Mesendoderm (in vitro differentiated cells): ENCODE data around the gene CHD9.

ENCODE experiments used
- DNase-seq: peaks from one replicate; pipeline ENCODE4 v3.0.0; 2013
- H2AK5ac ChIP-seq: 2 replicates; pipeline ENCODE4 v1.6.1; 2013; ENCODE audit warnings: low read length, inconsistent platforms
- H2BK120ac ChIP-seq: 2 replicates; pipeline ENCODE4 v1.6.1; 2013; ENCODE audit warnings: low read depth, mild to moderate bottlenecking, low read length, moderate library complexity, mixed read lengths
- H2BK15ac ChIP-seq: replicated peaks from 2 replicates; pipeline ENCODE4 v1.6.1; 2013; ENCODE audit warnings: low read depth, mild to moderate bottlenecking, moderate library complexity
- H2BK5ac ChIP-seq: 2 replicates; pipeline ENCODE4 v1.6.1; 2013; ENCODE audit warnings: low read length, inconsistent platforms
- H3K18ac ChIP-seq: 2 replicates; pipeline ENCODE4 v1.6.1; 2013; ENCODE audit warnings: mild to moderate bottlenecking, low read length, mixed read lengths
- H3K23ac ChIP-seq: one replicate; pipeline ENCODE4 v1.6.1; 2013; ENCODE audit warnings: low read length
- H3K27ac ChIP-seq: 2 replicates; pipeline ENCODE4 v1.5.1; 2013; ENCODE audit warnings: low read depth, mild to moderate bottlenecking, inconsistent platforms, low read length, moderate library complexity
- H3K27me3 ChIP-seq: 2 replicates; pipeline ENCODE4 v1.6.1; 2013; ENCODE audit warnings: low read length, control low read depth, mild to moderate bottlenecking, inconsistent platforms; ENCODE audit not compliant: insufficient read depth, poor library complexity
- H3K36me3 ChIP-seq: 2 replicates; pipeline ENCODE4 v1.6.1; 2013; ENCODE audit warnings: low read length, inconsistent platforms; ENCODE audit not compliant: control insufficient read depth, insufficient read depth
- H3K4ac ChIP-seq: one replicate; pipeline ENCODE4 v1.6.1; 2013; ENCODE audit warnings: low read depth, mild to moderate bottlenecking, low read length, moderate library complexity
- H3K4me1 ChIP-seq: 2 replicates; pipeline ENCODE4 v1.6.1; 2013; ENCODE audit warnings: low read depth, low read length, inconsistent platforms; ENCODE audit not compliant: control insufficient read depth
- H3K4me2 ChIP-seq: 2 replicates; pipeline ENCODE4 v1.6.1; 2013; ENCODE audit warnings: low read length
- H3K4me3 ChIP-seq: 2 replicates; pipeline ENCODE4 v1.5.1; 2013; ENCODE audit warnings: mild to moderate bottlenecking, low read length
- H3K56ac ChIP-seq: one replicate; pipeline ENCODE4 v1.6.1; 2013; ENCODE audit warnings: low read length
- H3K79me1 ChIP-seq: 2 replicates; pipeline ENCODE4 v1.6.1; 2013; ENCODE audit warnings: low read length, inconsistent platforms
- H3K79me2 ChIP-seq: 2 replicates; pipeline ENCODE4 v1.6.1; 2013; ENCODE audit warnings: mild to moderate bottlenecking, low read length; ENCODE audit not compliant: control insufficient read depth, insufficient read depth
- H3K9ac ChIP-seq: 2 replicates; pipeline ENCODE4 v1.6.1; 2013; ENCODE audit warnings: low read length, inconsistent platforms
- H4K5ac ChIP-seq: one replicate; pipeline ENCODE4 v1.6.1; 2013; ENCODE audit warnings: low read length
- H4K8ac ChIP-seq: one replicate; pipeline ENCODE4 v1.6.1; 2013; ENCODE audit warnings: low read depth, mild to moderate bottlenecking, control low read depth, low read length, moderate library complexity
- WGBS: extraction: QIAGEN DNeasy Blood & Tissue Kit; methylation state at CpG from one replicate; pipeline ENCODE4 v1.1.7; 2013; ENCODE audit warnings: low lambda C conversion rate, missing lambda C conversion rate; ENCODE audit not compliant: insufficient coverage; ENCODE audit errors: extremely low coverage; 5-methylcytosine and 5-hydroxymethylcytosine counted together

CHD9 gene

GRCh38 chr16:53085369-53085843, 30.6 kb downstream of the CHD9 start:
- no CpG with 5 or more reads among the region's 4 CpGs for WGBS
- Histone ChIP-seq H2BK5ac (no peak overlapping the region), H3K4me3 (no peak overlapping the region), H3K4me1 (peaks cover 25% of the 10 kb centered on the region), H3K4me2 (no peak overlapping the region), H3K23ac (no peak overlapping the region), H2BK120ac (no peak overlapping the region), H3K9ac (no peak overlapping the region), H3K79me2 (no peaks in the 10 kb centered on the region), H3K56ac (no peak overlapping the region), H3K36me3 (no peaks in the 10 kb centered on the region), H3K27me3 (no peaks in the 10 kb centered on the region), H4K8ac (no peak overlapping the region), H2BK15ac (no peak overlapping the region), H2AK5ac (no peak overlapping the region), H4K5ac (no peak overlapping the region), H3K79me1 (peaks cover 2% of the 10 kb centered on the region), H3K4ac (no peak overlapping the region), H3K18ac (no peak overlapping the region), H3K27ac (no peak overlapping the region)
- no peak for DNase-seq

GRCh38 chr16:53085931-53086421, 31.2 kb downstream of the CHD9 start:
- H3K27me3 ChIP-seq = no peaks in the 10 kb centered on the region
- DNase-seq = peak; percentile 57
- H3K4me3 ChIP-seq = no peak overlapping the region
- H2BK120ac ChIP-seq = no peak overlapping the region
- no peak overlapping the region for H3K23ac ChIP-seq
- no CpG with 5 or more reads among the region's 6 CpGs for WGBS
- H3K27ac ChIP-seq = no peak overlapping the region
- peak overlapping the region; percentile 49 for H2AK5ac ChIP-seq
- H3K4ac ChIP-seq = peak overlapping the region; percentile 2
- peaks cover 26% of the 10 kb centered on the region for H3K4me1 ChIP-seq
- no peak overlapping the region for H3K9ac ChIP-seq
- no peak overlapping the region for H4K8ac ChIP-seq
- H3K36me3 ChIP-seq = no peaks in the 10 kb centered on the region
- H3K18ac ChIP-seq = peak overlapping the region; percentile 15
- H4K5ac ChIP-seq = no peak overlapping the region
- no peak overlapping the region for H2BK5ac ChIP-seq
- H3K4me2 ChIP-seq = no peak overlapping the region
- H3K56ac ChIP-seq = no peak overlapping the region
- no peak overlapping the region for H2BK15ac ChIP-seq
- H3K79me1 ChIP-seq = peaks cover under 1% of the 10 kb centered on the region
- H3K79me2 ChIP-seq = no peaks in the 10 kb centered on the region

- no peaks in the 10 kb centered on the region for H3K27me3 ChIP-seq
- no peak overlapping the region for H2AK5ac ChIP-seq
- no peaks in the 10 kb centered on the region for H3K79me1 ChIP-seq
- no peak overlapping the region for H2BK15ac ChIP-seq
- H2BK5ac ChIP-seq = no peak overlapping the region
- H3K4me2 ChIP-seq = no peak overlapping the region
- no peak overlapping the region for H3K4ac ChIP-seq
- H2BK120ac ChIP-seq = no peak overlapping the region
- peak; percentile 84 for DNase-seq
- H3K79me2 ChIP-seq = no peaks in the 10 kb centered on the region
- no peak overlapping the region for H4K8ac ChIP-seq
- no peak overlapping the region for H3K56ac ChIP-seq
- no peak overlapping the region for H4K5ac ChIP-seq
- no peaks in the 10 kb centered on the region for H3K36me3 ChIP-seq
- peaks cover 36% of the 10 kb centered on the region for H3K4me1 ChIP-seq
- H3K18ac ChIP-seq = no peak overlapping the region
- no peak overlapping the region for H3K4me3 ChIP-seq
- H3K9ac ChIP-seq = no peak overlapping the region
- no peak overlapping the region for H3K27ac ChIP-seq
- no peak overlapping the region for H3K23ac ChIP-seq
- WGBS = no CpG with 5 or more reads among the region's 3 CpGs
Measured at GRCh38 chr16:53087101-53087500, 32.3 kb downstream of the CHD9 start.

GRCh38 chr16:53089434-53090285, 34.9 kb downstream of the CHD9 start:
- H3K4me1 ChIP-seq = peaks cover 35% of the 10 kb centered on the region
- H3K18ac ChIP-seq = no peak overlapping the region
- H4K5ac ChIP-seq = no peak overlapping the region
- no peaks in the 10 kb centered on the region for H3K79me2 ChIP-seq
- H4K8ac ChIP-seq = no peak overlapping the region
- H3K36me3 ChIP-seq = no peaks in the 10 kb centered on the region
- H3K23ac ChIP-seq = no peak overlapping the region
- H3K56ac ChIP-seq = no peak overlapping the region
- no peak overlapping the region for H2BK120ac ChIP-seq
- WGBS = no CpG with 5 or more reads among the region's 4 CpGs
- H2AK5ac ChIP-seq = no peak overlapping the region
- no peak overlapping the region for H3K4ac ChIP-seq
- H3K4me3 ChIP-seq = no peak overlapping the region
- no peak overlapping the region for H3K4me2 ChIP-seq
- H3K9ac ChIP-seq = no peak overlapping the region
- peak; percentile 71 for DNase-seq
- H3K27me3 ChIP-seq = no peaks in the 10 kb centered on the region
- peaks cover 5% of the 10 kb centered on the region for H3K79me1 ChIP-seq
- H3K27ac ChIP-seq = no peak overlapping the region
- no peak overlapping the region for H2BK5ac ChIP-seq
- no peak overlapping the region for H2BK15ac ChIP-seq

- no peak overlapping the region for H2AK5ac ChIP-seq
- H3K18ac ChIP-seq = peak overlapping the region; percentile 29
- no peaks in the 10 kb centered on the region for H3K27me3 ChIP-seq
- peaks cover 5% of the 10 kb centered on the region for H3K79me1 ChIP-seq
- no peak overlapping the region for H3K4me2 ChIP-seq
- no peak overlapping the region for H2BK120ac ChIP-seq
- H4K8ac ChIP-seq = no peak overlapping the region
- no peaks in the 10 kb centered on the region for H3K36me3 ChIP-seq
- no peak overlapping the region for H3K4ac ChIP-seq
- no peak overlapping the region for H3K23ac ChIP-seq
- no peak overlapping the region for H2BK15ac ChIP-seq
- no peak overlapping the region for H4K5ac ChIP-seq
- no peak for DNase-seq
- H2BK5ac ChIP-seq = no peak overlapping the region
- no peak overlapping the region for H3K9ac ChIP-seq
- peak overlapping the region; percentile 28 for H3K56ac ChIP-seq
- H3K27ac ChIP-seq = no peak overlapping the region
- H3K4me1 ChIP-seq = peaks cover 34% of the 10 kb centered on the region
- H3K4me3 ChIP-seq = no peak overlapping the region
- no CpG with 5 or more reads among the region's 5 CpGs for WGBS
- H3K79me2 ChIP-seq = no peaks in the 10 kb centered on the region
Measured at GRCh38 chr16:53090286-53090590, 35.4 kb downstream of the CHD9 start.
